ENCODE measurements around the gene ATG10.

- TF ChIP-seq, protein P1, sequence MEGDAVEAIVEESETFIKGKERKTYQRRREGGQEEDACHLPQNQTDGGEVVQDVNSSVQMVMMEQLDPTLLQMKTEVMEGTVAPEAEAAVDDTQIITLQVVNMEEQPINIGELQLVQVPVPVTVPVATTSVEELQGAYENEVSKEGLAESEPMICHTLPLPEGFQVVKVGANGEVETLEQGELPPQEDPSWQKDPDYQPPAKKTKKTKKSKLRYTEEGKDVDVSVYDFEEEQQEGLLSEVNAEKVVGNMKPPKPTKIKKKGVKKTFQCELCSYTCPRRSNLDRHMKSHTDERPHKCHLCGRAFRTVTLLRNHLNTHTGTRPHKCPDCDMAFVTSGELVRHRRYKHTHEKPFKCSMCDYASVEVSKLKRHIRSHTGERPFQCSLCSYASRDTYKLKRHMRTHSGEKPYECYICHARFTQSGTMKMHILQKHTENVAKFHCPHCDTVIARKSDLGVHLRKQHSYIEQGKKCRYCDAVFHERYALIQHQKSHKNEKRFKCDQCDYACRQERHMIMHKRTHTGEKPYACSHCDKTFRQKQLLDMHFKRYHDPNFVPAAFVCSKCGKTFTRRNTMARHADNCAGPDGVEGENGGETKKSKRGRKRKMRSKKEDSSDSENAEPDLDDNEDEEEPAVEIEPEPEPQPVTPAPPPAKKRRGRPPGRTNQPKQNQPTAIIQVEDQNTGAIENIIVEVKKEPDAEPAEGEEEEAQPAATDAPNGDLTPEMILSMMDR (conservative IDR thresholded peaks at IDR 0.05 in 1 of 2, IDR thresholded peaks at IDR 0.05 in 1 of 2; ENCODE audit: extremely low read depth in 1 of 2, insufficient read depth in 1 of 2, low read depth in 1 of 2, low read length in 2 of 2), result no peak
- no peak for TF ChIP-seq EZH2 (IDR thresholded peaks at IDR 0.05; ENCODE audit: borderline replicate concordance, low read length)
These were observed 302.8 kb downstream of the ATG10 start for GRCh38 chr5:82274343-82275211.
